Astrocyte of the hippocampus (primary cell): ENCODE measurements around the gene EBF3.

ENCODE experiments used
- DNase-seq: peaks from one replicate; pipeline ENCODE4 v3.0.0; 2011; ENCODE audit warnings: low read depth, low spot score

The EBF3 gene

GRCh38 chr10:129971381-129972144 lies 7.5 kb upstream of the EBF3 start:
- DNase-seq = peak; percentile 79

- no peak for DNase-seq
These were observed 6.6 kb upstream of the EBF3 start for GRCh38 chr10:129970465-129971364.

DNA sequence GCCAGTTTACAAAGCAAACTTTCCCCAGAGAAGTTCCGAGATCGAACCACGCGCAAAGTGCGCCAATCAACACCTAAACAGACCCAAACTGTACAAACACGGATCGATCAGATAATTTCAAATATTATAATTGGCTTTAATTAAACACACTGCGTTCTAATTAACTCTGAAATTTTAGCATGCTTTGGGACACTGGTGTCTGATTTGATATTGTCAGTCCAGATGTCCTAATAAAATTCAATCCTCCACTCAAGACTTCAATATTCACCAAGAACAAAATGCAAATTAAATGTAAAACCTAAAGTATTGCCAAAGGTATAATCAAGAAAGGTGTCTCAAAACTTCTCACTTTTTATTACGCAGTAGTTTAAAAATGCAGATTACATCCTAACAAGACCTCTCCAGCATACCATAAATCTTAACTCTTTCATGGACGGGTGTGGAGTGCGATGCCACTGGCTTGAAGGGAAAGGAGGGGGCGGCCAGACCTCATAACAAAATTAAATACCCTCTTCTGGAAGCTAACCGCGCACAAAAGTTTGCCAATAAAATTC lies 5.9 kb upstream of the EBF3 start:
- DNase-seq = no peak

GRCh38 chr10:129969184-129969910 lies 5.3 kb upstream of the EBF3 start:
- DNase-seq = no peak

GRCh38 chr10:129968853-129969183 lies 4.7 kb upstream of the EBF3 start:
- DNase-seq = peak; percentile 50

DNA sequence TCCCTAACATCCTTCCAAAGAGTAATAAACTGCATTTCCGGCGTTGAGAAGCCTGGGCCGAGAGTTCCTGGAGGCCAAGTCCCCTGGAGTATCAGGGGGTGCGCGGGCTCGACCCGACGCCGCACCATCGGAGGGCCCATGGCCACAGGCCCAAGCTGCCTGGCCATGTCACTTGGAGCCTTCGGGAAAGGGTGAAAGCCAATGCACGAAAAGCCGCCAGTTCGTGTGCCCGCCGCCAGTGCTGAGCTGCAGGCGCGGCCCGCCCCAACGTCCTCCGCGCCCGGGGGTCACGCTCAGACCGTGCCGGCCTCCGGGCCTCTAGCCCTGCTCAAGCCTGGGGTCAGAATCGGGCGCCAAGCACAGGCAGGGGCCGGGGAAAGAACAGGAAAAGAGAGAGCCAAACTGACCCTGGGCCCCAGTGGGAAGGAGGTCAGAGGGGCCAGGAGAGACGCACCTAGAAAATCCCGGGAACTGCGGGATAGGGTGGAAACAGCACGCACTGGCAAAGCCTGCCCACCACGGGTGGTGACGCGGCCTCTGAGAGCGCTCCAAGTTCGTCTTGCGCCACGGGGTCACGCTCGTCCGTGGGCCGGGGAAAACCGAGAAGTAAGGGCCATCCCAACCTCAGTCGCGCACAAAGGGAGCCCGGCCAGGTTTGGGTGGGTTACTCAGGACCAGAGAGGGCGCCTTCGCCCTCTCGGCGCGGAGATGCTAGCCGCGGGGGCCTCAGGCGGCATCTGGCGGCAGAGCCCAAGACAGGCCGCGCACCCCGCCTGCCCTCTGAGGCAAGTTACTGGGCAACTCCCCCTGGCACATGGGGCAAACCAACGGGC lies 4.2 kb upstream of the EBF3 start:
- no peak for DNase-seq

- no peak for DNase-seq
These were observed 3.5 kb upstream of the EBF3 start for GRCh38 chr10:129967579-129968019.

DNA sequence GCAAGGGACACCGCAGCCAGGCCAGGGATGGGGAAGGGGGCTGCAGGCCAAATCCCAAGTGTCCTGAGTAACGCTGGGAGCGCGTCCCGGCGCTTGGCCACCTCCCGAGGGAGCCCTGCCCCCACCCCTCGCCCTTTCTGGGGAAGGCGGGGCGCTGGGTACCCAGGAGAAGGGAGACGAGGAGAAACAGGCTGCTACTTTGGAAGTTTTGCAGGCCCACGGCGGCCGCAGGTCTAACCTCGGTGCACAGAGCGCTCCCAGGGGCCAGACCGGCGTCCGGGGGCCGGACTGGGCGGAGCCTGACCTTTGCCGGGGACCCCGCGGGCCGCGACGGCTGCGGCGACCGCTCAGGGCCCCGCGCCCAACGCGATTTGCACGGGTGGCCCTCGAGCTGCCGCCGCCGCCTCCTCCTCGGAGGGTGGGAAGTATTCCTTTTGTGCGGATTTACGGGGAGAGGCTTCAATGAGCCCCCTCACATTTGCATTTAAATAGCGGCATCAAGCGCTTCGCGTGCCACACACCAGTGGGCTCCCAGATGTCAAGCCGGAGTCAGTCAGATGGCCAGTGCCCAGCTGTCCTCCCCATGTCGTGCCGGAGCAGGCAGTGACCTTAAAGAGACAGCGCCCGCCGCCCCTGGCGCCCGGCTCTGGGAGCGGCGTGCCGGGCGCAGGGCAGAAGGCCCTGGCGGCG lies 3.0 kb upstream of the EBF3 start:
- no peak for DNase-seq

DNA sequence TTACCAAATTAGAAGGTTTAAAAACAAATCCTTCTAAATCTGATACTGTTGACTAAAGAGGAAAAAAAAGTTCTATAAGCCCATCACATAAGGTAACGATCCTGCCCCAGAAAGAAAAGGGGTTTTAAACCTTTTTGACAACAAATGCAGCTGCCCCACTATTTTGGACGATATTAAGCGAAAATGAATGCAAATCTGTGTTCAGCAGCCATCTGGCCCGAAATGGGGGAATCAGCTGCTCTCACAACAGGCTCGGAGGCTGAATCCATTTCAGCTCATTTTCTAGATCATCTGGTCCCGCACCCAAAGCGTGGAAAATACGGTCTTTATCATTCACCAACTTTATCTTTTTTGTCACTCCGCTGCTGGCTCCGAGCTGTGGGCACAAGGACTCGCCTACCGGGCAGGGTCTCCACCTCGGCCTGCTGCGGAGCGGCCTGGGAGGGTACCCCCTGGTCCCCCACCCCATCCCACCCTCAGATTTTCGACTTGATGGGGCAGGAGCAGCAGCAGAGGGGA lies 2.4 kb upstream of the EBF3 start:
- DNase-seq = no peak

DNA sequence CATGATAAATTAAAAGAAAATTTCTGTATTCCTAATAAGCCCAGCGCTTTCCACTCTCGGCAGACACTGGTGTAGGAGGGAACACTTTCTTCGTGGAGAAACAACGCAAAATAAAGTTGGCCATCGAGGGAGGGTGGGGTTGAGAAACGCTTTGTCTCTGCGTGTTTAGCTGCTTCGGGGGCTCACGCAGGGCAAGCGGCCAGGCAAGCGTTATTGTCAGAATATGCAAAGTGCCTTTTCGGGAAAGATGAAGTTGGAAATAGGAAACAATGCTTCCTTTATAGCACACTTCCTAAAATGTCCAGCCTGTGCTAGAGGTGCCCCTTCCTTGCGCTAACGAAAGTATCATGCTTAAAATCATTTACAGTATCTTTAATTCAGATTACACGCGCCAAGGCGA lies 1.9 kb upstream of the EBF3 start:
- no peak for DNase-seq

DNA sequence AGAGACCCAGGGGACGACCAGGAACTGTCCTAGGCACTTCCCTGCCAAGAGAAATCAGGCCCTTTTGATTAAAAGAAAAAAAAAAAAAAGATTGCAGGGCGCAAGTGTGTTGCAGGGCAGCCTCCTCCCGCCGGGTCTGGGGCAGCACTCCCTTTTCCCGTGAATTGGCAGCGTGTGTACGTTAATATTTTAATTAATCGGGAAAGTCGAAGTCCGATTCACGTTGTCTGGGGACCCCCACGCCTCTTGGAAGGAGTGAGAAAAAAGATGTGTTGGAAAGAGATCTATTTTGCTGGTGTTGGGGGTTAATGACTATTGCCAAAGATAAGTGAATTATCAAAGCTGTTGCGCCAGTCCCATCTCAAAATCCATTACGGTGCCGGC lies 1.3 kb upstream of the EBF3 start:
- DNase-seq = no peak

- DNase-seq = no peak
These were observed 744 bp upstream of the EBF3 start for GRCh38 chr10:129964611-129965424.

GRCh38 chr10:129962872-129963640 lies 1.0 kb downstream of the EBF3 start:
- DNase-seq = peak; percentile 57

DNA sequence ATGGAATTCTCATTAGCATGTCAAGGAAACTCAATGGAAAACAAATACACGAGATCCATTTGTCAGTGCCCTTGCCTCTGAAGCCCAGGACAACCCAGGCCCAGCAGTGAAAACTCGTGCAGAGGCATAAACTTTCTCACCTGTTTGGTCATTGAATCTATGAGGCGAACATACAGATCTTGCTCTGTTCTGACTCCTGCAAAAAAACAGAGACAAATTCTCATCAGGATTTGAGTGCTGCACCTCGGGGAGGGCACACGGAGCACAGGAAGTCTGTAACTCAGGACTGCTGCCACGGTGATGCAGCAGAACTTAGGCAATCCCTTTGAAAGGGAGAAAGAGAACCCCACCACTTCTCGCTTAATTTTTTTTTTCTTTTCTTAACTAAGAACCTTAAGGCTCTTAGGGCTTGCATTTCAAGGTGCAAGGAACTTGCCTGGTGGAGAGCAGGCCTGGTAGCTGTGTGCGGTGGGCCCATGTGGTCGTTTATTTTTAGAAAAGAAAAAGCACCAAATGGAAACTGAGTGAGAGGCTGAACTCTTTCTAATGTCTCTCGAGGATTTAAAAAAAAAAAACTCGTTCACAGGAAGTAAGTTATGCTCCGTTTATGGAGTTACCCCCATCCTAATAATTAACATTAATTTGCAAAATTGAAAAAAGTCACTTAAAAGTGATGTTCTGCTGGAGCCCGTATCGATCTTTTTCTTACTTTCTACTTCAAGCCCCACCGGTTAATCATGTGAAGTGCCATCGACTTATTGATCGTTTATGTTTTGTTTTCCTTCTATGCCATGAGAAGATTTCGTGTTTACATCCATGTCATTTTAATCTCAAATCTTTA lies 1.8 kb downstream of the EBF3 start:
- no peak for DNase-seq

GRCh38 chr10:129961157-129961701 lies 2.8 kb downstream of the EBF3 start:
- no peak for DNase-seq

GRCh38 chr10:129960481-129961156 lies 3.5 kb downstream of the EBF3 start:
- DNase-seq = no peak
